ENCODE results near the gene AP3D1. TPM values are rescaled to one million over a fixed set of nuclear protein-coding genes. Genes with fewer than 3 reads are reported as not detected.

Gene AP3D1
- total RNA-seq, 2 experiments from 2014 or later = 60.5 to 64.2 TPM

GRCh38 chr19:2117215-2117960 is 34.0 kb downstream of the AP3D1 start:
- H3K27ac Mint-ChIP-seq = no peak overlapping the region
- intact Hi-C loops (cut with micrococcal nuclease) = no loop called here
- peaks cover 21% of the 10 kb centered on the region for H3K36me3 Mint-ChIP-seq (ENCODE audit: low read depth)
- no peaks in the 10 kb centered on the region for H3K9me3 Mint-ChIP-seq
- no peaks in the 10 kb centered on the region for H3K4me1 Mint-ChIP-seq (ENCODE audit: low read depth)
- no peaks in the 10 kb centered on the region for H3K27me3 Mint-ChIP-seq (ENCODE audit: low read depth)
- no peak for DNase-seq
- CTCF ChIA-PET = no interaction called here
- H3K4me3 Mint-ChIP-seq = no peak overlapping the region

GRCh38 chr19:2116507-2116906 is 34.9 kb downstream of the AP3D1 start:
- Mint-ChIP-seq H3K9me3 (no peaks in the 10 kb centered on the region), H3K27ac (no peak overlapping the region), H3K4me3 (no peak overlapping the region), H3K36me3 (ENCODE audit: low read depth) (peaks cover 23% of the 10 kb centered on the region), H3K27me3 (ENCODE audit: low read depth) (no peaks in the 10 kb centered on the region), H3K4me1 (ENCODE audit: low read depth) (no peaks in the 10 kb centered on the region)
- DNase-seq = no peak
- CTCF ChIA-PET = no interaction called here
- intact Hi-C loops (cut with micrococcal nuclease) = no loop called here

DNA sequence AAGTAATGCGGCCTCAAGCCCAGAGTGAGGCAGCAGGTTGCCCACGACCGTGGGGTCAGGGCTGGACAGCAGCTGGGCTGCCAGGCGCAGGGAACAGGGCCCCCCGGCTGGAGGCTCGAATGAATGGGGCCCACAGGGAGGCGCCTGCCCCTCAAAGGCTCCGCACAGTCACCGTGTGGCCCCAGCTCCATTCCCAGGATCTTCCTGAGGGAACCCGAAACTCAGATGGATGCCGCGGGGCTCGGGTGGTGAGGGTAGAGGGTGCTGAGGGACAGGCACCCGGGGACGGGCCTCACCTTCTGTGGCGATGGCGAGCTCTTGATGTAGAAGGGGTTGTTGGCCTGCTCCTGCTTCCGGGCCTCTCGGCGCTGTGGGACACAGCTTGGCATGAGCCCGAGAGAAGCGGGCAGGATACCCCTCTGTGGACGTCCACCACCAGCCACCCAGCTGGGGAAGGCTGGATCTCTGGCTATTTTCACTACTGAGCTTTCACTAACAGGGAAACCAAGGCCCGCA is 35.4 kb downstream of the AP3D1 start:
- H3K4me3 Mint-ChIP-seq = no peak overlapping the region
- CTCF ChIA-PET = no interaction called here
- peaks cover 21% of the 10 kb centered on the region for H3K36me3 Mint-ChIP-seq (ENCODE audit: low read depth)
- intact Hi-C loops (cut with micrococcal nuclease) = no loop called here
- H3K9me3 Mint-ChIP-seq = no peaks in the 10 kb centered on the region
- no peak overlapping the region for H3K27ac Mint-ChIP-seq
- no peaks in the 10 kb centered on the region for H3K27me3 Mint-ChIP-seq (ENCODE audit: low read depth)
- no peak for DNase-seq
- H3K4me1 Mint-ChIP-seq (ENCODE audit: low read depth) = no peaks in the 10 kb centered on the region

DNA sequence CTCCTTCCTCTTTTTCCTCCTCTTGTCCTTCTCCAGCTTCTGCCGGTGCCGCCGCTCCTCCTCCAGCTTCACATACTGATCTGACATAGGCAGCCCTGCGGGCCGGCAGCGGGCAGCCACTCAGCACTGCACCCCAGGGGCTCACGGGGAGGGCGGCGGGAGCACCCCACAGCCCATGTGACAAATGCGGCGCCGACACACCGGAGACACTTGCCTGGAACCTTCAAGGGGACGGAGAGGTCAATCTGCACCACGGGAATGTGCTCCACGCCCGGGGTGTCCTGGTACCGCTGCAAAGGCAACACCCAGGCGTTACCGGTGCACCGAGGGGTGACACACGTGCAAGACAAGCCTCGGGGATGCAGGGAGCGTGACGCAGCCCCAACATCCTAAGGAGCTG is 36.0 kb downstream of the AP3D1 start:
- CTCF ChIA-PET = no interaction called here
- Mint-ChIP-seq H3K27me3 (ENCODE audit: low read depth) (no peaks in the 10 kb centered on the region), H3K4me1 (ENCODE audit: low read depth) (no peaks in the 10 kb centered on the region), H3K36me3 (ENCODE audit: low read depth) (peaks cover 19% of the 10 kb centered on the region), H3K9me3 (no peaks in the 10 kb centered on the region), H3K4me3 (no peak overlapping the region), H3K27ac (no peak overlapping the region)
- intact Hi-C loops (cut with micrococcal nuclease) = no loop called here
- no peak for DNase-seq

- Mint-ChIP-seq H3K4me3 (no peak overlapping the region), H3K27ac (no peak overlapping the region), H3K27me3 (ENCODE audit: low read depth) (no peaks in the 10 kb centered on the region), H3K9me3 (no peaks in the 10 kb centered on the region), H3K4me1 (ENCODE audit: low read depth) (no peaks in the 10 kb centered on the region), H3K36me3 (ENCODE audit: low read depth) (peaks cover 19% of the 10 kb centered on the region)
- CTCF ChIA-PET = no interaction called here
- intact Hi-C loops (cut with micrococcal nuclease) = no loop called here
- no peak for DNase-seq
These were observed 36.5 kb downstream of the AP3D1 start for GRCh38 chr19:2114821-2115220.

GRCh38 chr19:2114218-2114617 is 37.1 kb downstream of the AP3D1 start:
- Mint-ChIP-seq H3K27me3 (ENCODE audit: low read depth) (no peaks in the 10 kb centered on the region), H3K9me3 (no peaks in the 10 kb centered on the region), H3K4me3 (no peak overlapping the region), H3K36me3 (ENCODE audit: low read depth) (peaks cover 18% of the 10 kb centered on the region), H3K27ac (no peak overlapping the region), H3K4me1 (ENCODE audit: low read depth) (no peaks in the 10 kb centered on the region)
- intact Hi-C loops (cut with micrococcal nuclease) = no loop called here
- no peak for DNase-seq
- CTCF ChIA-PET = no interaction called here

DNA sequence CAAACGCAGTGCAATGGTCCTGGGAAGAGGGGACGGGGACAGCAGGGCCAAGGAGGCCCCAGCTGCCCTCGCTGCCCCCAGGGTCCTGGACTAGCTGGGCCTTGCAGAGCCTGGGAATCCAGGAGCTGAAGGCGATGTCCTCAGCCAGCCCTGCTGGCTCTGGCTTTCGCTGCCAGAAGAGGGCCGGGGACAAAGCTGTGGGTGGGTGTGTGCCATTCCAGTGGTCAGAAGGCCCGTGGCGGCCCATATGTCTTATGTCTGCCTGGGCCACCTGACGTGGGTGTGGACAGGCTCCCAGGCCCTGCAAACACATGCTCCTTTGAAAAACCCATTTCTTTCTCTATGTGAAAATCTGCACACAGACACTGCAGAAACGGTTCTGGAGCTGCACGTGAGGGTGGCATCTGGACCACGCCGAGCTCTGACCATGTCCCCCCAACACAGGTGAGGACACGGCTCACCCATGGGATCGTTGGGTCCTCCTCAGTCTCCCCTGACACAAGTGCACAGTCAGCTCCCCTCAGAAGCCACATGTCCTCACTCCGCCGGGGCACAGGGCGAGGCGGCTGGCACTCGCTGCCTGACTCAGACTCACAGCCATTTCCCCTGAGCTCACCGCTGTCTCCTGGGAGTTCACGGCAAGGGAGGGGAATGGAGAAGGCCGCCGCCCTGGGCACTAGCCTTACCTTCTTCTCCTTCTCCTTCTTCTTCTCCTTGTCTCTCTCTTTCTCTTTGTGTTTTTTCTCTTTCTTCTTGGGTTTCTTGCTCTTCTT is 37.7 kb downstream of the AP3D1 start:
- H3K27me3 Mint-ChIP-seq (ENCODE audit: low read depth) = no peaks in the 10 kb centered on the region
- intact Hi-C loops (cut with micrococcal nuclease) = no loop called here
- peaks cover 16% of the 10 kb centered on the region for H3K36me3 Mint-ChIP-seq (ENCODE audit: low read depth)
- H3K9me3 Mint-ChIP-seq = no peaks in the 10 kb centered on the region
- no peaks in the 10 kb centered on the region for H3K4me1 Mint-ChIP-seq (ENCODE audit: low read depth)
- CTCF ChIA-PET = interaction anchor here (0.5 kb wide), 1 partner anchor 42 kb away, joined by 3 read pairs; no protein-coding TSS in a partner anchor
- DNase-seq = no peak
- no peak overlapping the region for H3K4me3 Mint-ChIP-seq
- H3K27ac Mint-ChIP-seq = no peak overlapping the region

DNA sequence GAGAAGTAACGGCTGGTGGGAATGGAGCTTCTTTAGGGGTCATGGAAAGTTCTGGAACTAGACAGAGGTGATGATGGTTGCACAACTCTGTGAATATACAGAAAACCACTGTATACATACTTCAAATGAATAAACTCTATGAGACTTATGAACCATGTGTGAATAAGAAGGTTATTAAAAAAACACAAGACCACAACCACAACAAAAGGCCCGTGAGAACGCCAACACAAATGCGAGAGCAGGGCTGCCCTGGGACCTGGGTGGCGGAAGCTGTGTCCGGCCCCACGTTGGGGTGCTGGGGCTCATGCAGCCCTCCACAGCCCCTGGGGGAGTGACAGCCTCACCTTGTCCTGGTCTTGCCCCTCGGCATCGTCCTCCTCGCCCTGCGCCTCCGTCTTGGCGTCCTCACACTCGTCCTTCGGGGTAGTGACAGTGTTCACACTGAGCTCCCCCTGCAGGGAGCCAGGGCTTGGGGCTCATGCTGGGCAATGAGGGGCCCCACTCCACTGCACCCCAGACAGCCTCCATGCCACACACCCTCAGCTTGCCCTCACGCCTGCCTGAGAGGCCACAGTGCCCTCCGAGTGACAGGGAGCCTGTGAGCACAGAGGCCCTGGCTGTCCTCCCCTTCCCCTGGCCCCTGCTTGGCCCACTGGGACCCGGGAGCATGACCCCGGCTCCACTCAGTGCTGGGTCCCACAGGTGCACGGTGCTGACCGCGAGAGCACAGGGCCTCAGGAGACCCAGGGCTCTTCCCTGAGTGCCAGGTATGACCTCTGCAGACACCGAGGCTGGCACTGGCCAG is 38.6 kb downstream of the AP3D1 start:
- CTCF ChIA-PET = interaction anchor here (0.5 kb wide), 1 partner anchor 43 kb away, joined by 3 read pairs; no protein-coding TSS in a partner anchor
- DNase-seq = no peak
- Mint-ChIP-seq H3K27ac (no peak overlapping the region), H3K9me3 (no peaks in the 10 kb centered on the region), H3K27me3 (ENCODE audit: low read depth) (no peaks in the 10 kb centered on the region), H3K4me3 (no peak overlapping the region), H3K36me3 (ENCODE audit: low read depth) (peaks cover 22% of the 10 kb centered on the region), H3K4me1 (ENCODE audit: low read depth) (no peaks in the 10 kb centered on the region)
- intact Hi-C loops (cut with micrococcal nuclease) = no loop called here

DNA sequence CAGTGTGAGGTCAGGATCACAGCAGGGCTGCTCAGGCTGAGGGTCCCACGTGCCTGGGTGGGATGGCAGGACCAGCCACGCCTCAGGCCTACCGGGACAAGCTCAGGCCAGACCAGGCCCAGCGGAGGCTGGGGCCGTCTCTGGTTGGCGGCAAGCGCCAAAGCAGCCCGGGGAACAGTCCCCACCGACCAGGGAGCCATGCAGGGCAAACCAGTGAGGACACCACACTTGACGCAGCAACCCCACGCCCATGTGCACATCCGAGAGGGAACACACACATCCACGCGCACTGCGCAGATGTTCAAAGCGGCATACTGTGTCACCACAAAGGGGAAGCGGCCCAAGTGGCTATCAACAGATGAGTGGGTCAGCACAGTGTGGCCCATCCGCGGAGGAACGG is 39.5 kb downstream of the AP3D1 start:
- Mint-ChIP-seq H3K9me3 (no peaks in the 10 kb centered on the region), H3K27me3 (ENCODE audit: low read depth) (no peaks in the 10 kb centered on the region), H3K36me3 (ENCODE audit: low read depth) (peaks cover 26% of the 10 kb centered on the region), H3K27ac (no peak overlapping the region), H3K4me1 (ENCODE audit: low read depth) (no peaks in the 10 kb centered on the region), H3K4me3 (no peak overlapping the region)
- DNase-seq = no peak
- CTCF ChIA-PET = no interaction called here
- intact Hi-C loops (cut with micrococcal nuclease) = no loop called here

GRCh38 chr19:2111425-2111824 is 39.9 kb downstream of the AP3D1 start:
- Mint-ChIP-seq H3K4me1 (ENCODE audit: low read depth) (no peaks in the 10 kb centered on the region), H3K27me3 (ENCODE audit: low read depth) (no peaks in the 10 kb centered on the region), H3K9me3 (peaks cover 2% of the 10 kb centered on the region), H3K27ac (no peak overlapping the region), H3K36me3 (ENCODE audit: low read depth) (peaks cover 30% of the 10 kb centered on the region), H3K4me3 (no peak overlapping the region)
- CTCF ChIA-PET = no interaction called here
- intact Hi-C loops (cut with micrococcal nuclease) = no loop called here
- DNase-seq = no peak

- CTCF ChIA-PET = interaction anchor here (0.7 kb wide), 1 partner anchor 127 kb away, joined by 3 read pairs; no protein-coding TSS in a partner anchor
These were observed 40.5 kb downstream of the AP3D1 start for GRCh38 chr19:2110822-2111221.

More at GRCh38 chr19:2110822-2111221, 40.5 kb downstream of the AP3D1 start:
- H3K4me3 Mint-ChIP-seq = no peak overlapping the region
- peaks cover 37% of the 10 kb centered on the region for H3K36me3 Mint-ChIP-seq (ENCODE audit: low read depth)
- peaks cover 3% of the 10 kb centered on the region for H3K9me3 Mint-ChIP-seq
- DNase-seq = no peak
- H3K4me1 Mint-ChIP-seq (ENCODE audit: low read depth) = no peaks in the 10 kb centered on the region
- H3K27ac Mint-ChIP-seq = no peak overlapping the region
- H3K27me3 Mint-ChIP-seq (ENCODE audit: low read depth) = no peaks in the 10 kb centered on the region
- intact Hi-C loops (cut with micrococcal nuclease) = no loop called here
